Activated B cell treated with CpG ODN at 0.5 μM for 24 hours (primary cell): Measurements from ENCODE around the gene TMEM132A. TPM values are rescaled to one million over a fixed set of nuclear protein-coding genes. Genes with fewer than 3 reads are reported as not detected.
A peak's percentile ranks its signal among the peaks of the same experiment; 100 is the strongest.

ENCODE experiments used
- ATAC-seq: fragments of 200-7000 bp; cut with Tn5 transposase; one replicate; pipeline ENCODE4 v1.10.0; 2021; ENCODE audit warnings: low read depth, mild to moderate bottlenecking, moderate library complexity
- CTCF ChIA-PET: fragments of 350-600 bp; sonication (Branson Sonifier 250); formaldehyde crosslinking; loops from one replicate; lab custom pipeline; 2021; ENCODE audit warnings: antibody characterized with exemption; lab: Charles Lee
- POLR2A ChIA-PET: fragments of 350-600 bp; sonication (Branson Sonifier 250); formaldehyde crosslinking; loops from one replicate; lab custom pipeline; 2021; ENCODE audit warnings: antibody characterized with exemption; lab: Charles Lee
- DNase-seq: peaks from one replicate; pipeline ENCODE4 v3.0.0; 2022
- H3K27ac Mint-ChIP-seq: one replicate; pipeline ENCODE4 v1.8.0; 2020; ENCODE audit warnings: mixed read lengths
- H3K27me3 Mint-ChIP-seq: one replicate; pipeline ENCODE4 v1.8.0; 2021; ENCODE audit warnings: mixed read lengths
- H3K36me3 Mint-ChIP-seq: one replicate; pipeline ENCODE4 v1.8.0; 2021; ENCODE audit warnings: low read depth, mixed read lengths
- H3K4me1 Mint-ChIP-seq: one replicate; pipeline ENCODE4 v1.8.0; 2021; ENCODE audit warnings: mixed read lengths
- H3K4me3 Mint-ChIP-seq: one replicate; pipeline ENCODE4 v1.8.0; 2020; ENCODE audit warnings: mild to moderate bottlenecking, mixed read lengths
- H3K9me3 Mint-ChIP-seq: one replicate; pipeline ENCODE4 v1.8.0; 2020; ENCODE audit warnings: mixed read lengths
- CTCF ChIP-seq: fragments of 200-600 bp; IDR thresholded peaks from one replicate; pipeline ENCODE4 v1.8.0; 2022; ENCODE audit warnings: antibody characterized with exemption, mild to moderate bottlenecking
- intact Hi-C: fragments of 100-400 bp; cut with micrococcal nuclease; formaldehyde crosslinking; loops from one replicate; pipeline ENCODE4 v1.15.1; 2024
- total RNA-seq: library from RNA; stranded (reverse); gene quantifications from 2 replicates; pipeline ENCODE4 v1.2.3, GENCODE V29; 2022

TMEM132A gene
- total RNA-seq, 1 donor from 2014 or later, result 8.7 TPM

DNA sequence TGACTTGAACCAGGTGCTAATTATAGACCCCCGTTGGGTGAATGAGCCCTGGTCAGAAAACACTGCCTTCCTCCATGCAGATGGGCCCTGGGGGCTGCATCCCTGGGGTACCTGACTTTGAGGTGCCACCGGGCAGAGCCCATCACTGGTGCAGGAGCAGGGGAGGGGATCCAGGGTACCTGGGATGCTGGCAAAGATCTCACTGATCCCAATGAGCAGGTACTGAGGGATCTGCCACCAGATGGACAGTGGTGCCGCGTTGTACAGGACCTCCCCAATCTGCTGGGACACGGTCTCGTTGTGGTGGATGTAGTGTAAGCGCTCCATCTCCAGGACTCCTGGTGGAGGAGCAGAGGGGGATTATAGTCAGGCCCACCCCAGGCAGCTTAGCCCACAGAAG lies 15.0 kb downstream of the TMEM132A start:
- H3K27ac Mint-ChIP-seq, result peak overlapping the region; percentile 20
- POLR2A ChIA-PET, result interaction anchor here (0.6 kb wide), 1 partner anchor 12 kb away, joined by 3 read pairs; no protein-coding TSS in a partner anchor
- peaks cover 28% of the 10 kb centered on the region for H3K4me1 Mint-ChIP-seq

GRCh38 chr11:60939855-60940254 lies 15.6 kb downstream of the TMEM132A start:
- Mint-ChIP-seq H3K4me1 (peaks cover 32% of the 10 kb centered on the region), H3K36me3 (peaks cover 77% of the 10 kb centered on the region), H3K4me3 (no peak overlapping the region), H3K9me3 (no peaks in the 10 kb centered on the region), H3K27ac (no peak overlapping the region), H3K27me3 (no peaks in the 10 kb centered on the region)
- TF ChIP-seq CTCF, result no peak
- DNase-seq, result no peak
- no peak for ATAC-seq
- CTCF ChIA-PET, result interaction anchor here (0.9 to 1.8 kb wide), 3 partner anchors 13 to 38 kb away, joined by 3 to 5 read pairs (median 4); no protein-coding TSS in a partner anchor
- intact Hi-C loops, result no loop called here
- POLR2A ChIA-PET, result interaction anchor here (0.6 kb wide), 1 partner anchor 1718 kb away, joined by 3 read pairs; no protein-coding TSS in a partner anchor

More for the DNA sequence above, 15.0 kb downstream of the TMEM132A start:
- H3K36me3 Mint-ChIP-seq, result peaks cover 71% of the 10 kb centered on the region
- H3K4me3 Mint-ChIP-seq, result no peak overlapping the region
- H3K27me3 Mint-ChIP-seq, result no peaks in the 10 kb centered on the region
- DNase-seq, result no peak
- CTCF ChIA-PET, result no interaction called here
- intact Hi-C loops, result no loop called here
- no peak for ATAC-seq
- no peaks in the 10 kb centered on the region for H3K9me3 Mint-ChIP-seq
- no peak for TF ChIP-seq CTCF

DNA sequence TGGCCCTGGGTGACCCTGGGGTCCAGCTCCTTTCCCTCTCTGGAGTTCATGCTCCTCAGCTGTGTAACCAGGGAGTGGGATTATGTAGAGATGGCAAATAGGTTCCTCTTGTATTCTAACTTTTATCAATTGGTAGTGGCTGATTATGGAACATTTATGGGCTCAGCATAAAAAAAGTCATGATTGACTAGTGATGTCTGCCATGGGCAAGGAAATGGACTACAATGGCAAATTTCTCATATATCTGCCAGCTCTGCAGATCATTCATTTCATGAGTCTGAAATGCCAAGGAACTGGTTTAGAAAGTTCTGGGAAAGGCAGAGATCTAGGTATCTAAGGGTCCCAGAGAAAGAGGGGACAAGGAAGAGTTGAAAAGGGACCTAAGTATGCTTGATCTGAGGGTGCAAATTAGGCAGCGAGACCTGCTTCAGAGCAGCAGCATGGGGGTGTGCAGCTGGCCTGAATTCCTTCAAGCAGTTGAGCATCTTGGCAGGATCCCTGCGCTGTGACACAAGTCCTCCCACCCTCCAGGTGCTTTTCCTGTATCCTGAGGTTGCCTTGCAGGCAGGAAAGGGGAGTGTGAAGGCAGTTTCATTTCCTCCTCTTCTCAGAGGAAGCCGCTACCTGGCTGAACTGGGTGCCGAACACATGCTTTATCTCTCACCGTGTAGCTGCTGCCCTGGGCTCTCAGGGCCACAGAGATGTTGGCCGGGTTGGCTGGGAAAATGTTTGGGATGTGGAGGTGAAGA lies 17.3 kb downstream of the TMEM132A start:
- H3K4me3 Mint-ChIP-seq, result no peak overlapping the region
- ChIA-PET POLR2A (interaction anchor here (0.8 to 3.1 kb wide), 6 partner anchors 9 to 27 kb away, joined by 3 to 18 read pairs (median 7); partner anchors contain the start of genes SLC15A3 and TMEM109), CTCF (interaction anchor here (0.8 to 2.0 kb wide), 4 partner anchors 9 to 40 kb away, joined by 3 to 11 read pairs (median 4); no protein-coding TSS in a partner anchor)
- DNase-seq (no peak), ATAC-seq (no peak)
- H3K36me3 Mint-ChIP-seq, result peaks cover 94% of the 10 kb centered on the region
- peaks cover 42% of the 10 kb centered on the region for H3K4me1 Mint-ChIP-seq
- H3K9me3 Mint-ChIP-seq, result no peaks in the 10 kb centered on the region
- no peaks in the 10 kb centered on the region for H3K27me3 Mint-ChIP-seq
- intact Hi-C loops, result no loop called here
- peak overlapping the region; percentile 76 for H3K27ac Mint-ChIP-seq
- TF ChIP-seq CTCF, result no peak

GRCh38 chr11:60942219-60942618 lies 18.0 kb downstream of the TMEM132A start:
- ATAC-seq, result no peak

More at GRCh38 chr11:60942219-60942618, 18.0 kb downstream of the TMEM132A start:
- Mint-ChIP-seq H3K9me3 (no peaks in the 10 kb centered on the region), H3K4me3 (no peak overlapping the region), H3K27ac (peak overlapping the region; percentile 76), H3K27me3 (no peaks in the 10 kb centered on the region), H3K36me3 (peaks cover 94% of the 10 kb centered on the region), H3K4me1 (peaks cover 46% of the 10 kb centered on the region)
- intact Hi-C loops, result no loop called here
- DNase-seq, result no peak
- TF ChIP-seq CTCF, result no peak
- CTCF ChIA-PET, result interaction anchor here (0.8 to 2.0 kb wide), 2 partner anchors 8 to 27 kb away, joined by 3 to 11 read pairs; no protein-coding TSS in a partner anchor
- POLR2A ChIA-PET, result interaction anchor here (0.8 to 3.1 kb wide), 6 partner anchors 8 to 28 kb away, joined by 3 to 18 read pairs (median 7); partner anchors contain the start of genes SLC15A3 and TMEM109
